Measurements from ENCODE around the gene LMO1. TPM values are rescaled to one million over a fixed set of nuclear protein-coding genes. Genes with fewer than 3 reads are reported as not detected.

LMO1 gene
- total and polyA plus RNA-seq, 10 of the 15 experiments (the other 5 are each of a cell fraction or from before 2014, with no cell fraction given) = not detected

- TF ChIP-seq, protein P1, sequence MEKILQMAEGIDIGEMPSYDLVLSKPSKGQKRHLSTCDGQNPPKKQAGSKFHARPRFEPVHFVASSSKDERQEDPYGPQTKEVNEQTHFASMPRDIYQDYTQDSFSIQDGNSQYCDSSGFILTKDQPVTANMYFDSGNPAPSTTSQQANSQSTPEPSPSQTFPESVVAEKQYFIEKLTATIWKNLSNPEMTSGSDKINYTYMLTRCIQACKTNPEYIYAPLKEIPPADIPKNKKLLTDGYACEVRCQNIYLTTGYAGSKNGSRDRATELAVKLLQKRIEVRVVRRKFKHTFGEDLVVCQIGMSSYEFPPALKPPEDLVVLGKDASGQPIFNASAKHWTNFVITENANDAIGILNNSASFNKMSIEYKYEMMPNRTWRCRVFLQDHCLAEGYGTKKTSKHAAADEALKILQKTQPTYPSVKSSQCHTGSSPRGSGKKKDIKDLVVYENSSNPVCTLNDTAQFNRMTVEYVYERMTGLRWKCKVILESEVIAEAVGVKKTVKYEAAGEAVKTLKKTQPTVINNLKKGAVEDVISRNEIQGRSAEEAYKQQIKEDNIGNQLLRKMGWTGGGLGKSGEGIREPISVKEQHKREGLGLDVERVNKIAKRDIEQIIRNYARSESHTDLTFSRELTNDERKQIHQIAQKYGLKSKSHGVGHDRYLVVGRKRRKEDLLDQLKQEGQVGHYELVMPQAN (conservative IDR thresholded peaks at IDR 0.05) = no peak
- TF ChIP-seq CREM (IDR thresholded peaks at IDR 0.05; ENCODE audit: low read depth) (no peak), WRNIP1 (IDR thresholded peaks at IDR 0.05; ENCODE audit: borderline replicate concordance, low read depth, low read length) (no peak), SMAD5 (IDR thresholded peaks at IDR 0.05; ENCODE audit: low read depth) (no peak), BCL11A (IDR thresholded peaks at IDR 0.05; ENCODE audit: low read depth, low read length) (no peak), CBFB (IDR thresholded peaks at IDR 0.05; ENCODE audit: low read depth) (no peak), SREBF2 (IDR thresholded peaks at IDR 0.05; ENCODE audit: low read length) (no peak), RBBP5 (conservative IDR thresholded peaks at IDR 0.05) (no peak)
These were observed 25.3 kb upstream of the LMO1 start (continued) for GRCh38 chr11:8288824-8289491.

DNA sequence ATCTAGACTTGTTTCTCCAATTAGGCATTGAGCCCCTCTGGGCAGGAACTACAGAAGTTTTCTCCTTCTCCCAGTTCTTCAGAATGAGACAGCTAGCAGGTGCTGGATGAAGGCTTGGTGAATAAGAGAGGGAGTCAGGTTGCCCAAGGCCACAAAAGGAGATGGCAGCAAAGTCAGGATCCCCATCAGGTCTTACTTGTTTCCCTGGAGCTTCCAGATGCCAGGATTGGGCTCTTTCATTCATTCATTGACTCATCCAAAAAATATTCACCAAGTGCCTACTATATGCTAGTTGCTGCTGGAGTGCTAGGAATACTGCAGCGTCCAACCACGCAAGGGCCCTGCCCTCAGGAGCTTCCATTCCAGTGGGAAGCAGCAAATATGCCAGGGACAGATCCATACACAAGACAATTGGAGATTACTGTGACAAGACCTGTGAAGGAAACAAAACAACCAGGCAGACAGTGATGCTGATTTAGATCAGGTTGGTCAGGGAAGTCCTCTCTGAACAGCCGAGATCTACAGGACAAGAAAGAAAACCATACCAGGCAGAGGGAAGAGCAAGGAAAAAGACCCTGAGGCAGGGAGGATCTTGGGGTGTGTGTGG, 24.6 kb upstream of the LMO1 start:
- no peak overlapping the region for H3K9ac ChIP-seq (ENCODE audit: control insufficient read depth, insufficient read depth, low read length)
- no peak overlapping the region for H3K4me3 ChIP-seq
- intact Hi-C loops (cut with micrococcal nuclease; ENCODE audit: unreplicated experiment) = no loop called here
- no peaks in the 10 kb centered on the region for H3K4me1 ChIP-seq (ENCODE audit: control insufficient read depth, insufficient read depth, low read length)
- RAD21 ChIA-PET (ENCODE audit: unreplicated experiment) = interaction anchor here (1.4 kb wide), 1 partner anchor 279 kb away, joined by 3 read pairs; no protein-coding TSS in a partner anchor
- H2AFZ ChIP-seq (ENCODE audit: control insufficient read depth, low read depth, low read length) = no peak overlapping the region
- no peak overlapping the region for H3K27ac ChIP-seq (ENCODE audit: control insufficient read depth, insufficient read depth)
- DNase-seq (ENCODE audit: low read depth, low spot score) (no peak), FAIRE-seq (peak; percentile 31), ATAC-seq (no peak)
- SMC1A ChIA-PET (ENCODE audit: uncharacterized antibody, unreplicated experiment) = interaction anchor here (0.8 to 1.1 kb wide), 2 partner anchors 10 to 253 kb away, joined by 3 read pairs; no protein-coding TSS in a partner anchor
- H4K20me1 ChIP-seq (ENCODE audit: control insufficient read depth, insufficient read depth) = no peaks in the 10 kb centered on the region; the same call in 1 of the 2 replicates
- H3K27me3 ChIP-seq (replicated peaks in 1 of 2; ENCODE audit: control insufficient read depth in 2 of 2, insufficient read depth in 2 of 2, low read length in 1 of 2) = peaks cover 0 to 1% of the 10 kb centered on the region in 2 experiments; a peak in 2 of 4 replicates
- POLR2A ChIA-PET = no interaction called here
- H3K4me2 ChIP-seq (ENCODE audit: control insufficient read depth, insufficient read depth) = no peak overlapping the region
- CTCF ChIA-PET = no interaction called here
- no peaks in the 10 kb centered on the region for H3K9me3 ChIP-seq (replicated peaks; ENCODE audit: control insufficient read depth, insufficient read depth, low read length)
- H3K79me2 ChIP-seq (ENCODE audit: control insufficient read depth, insufficient read depth, low read length) = no peaks in the 10 kb centered on the region
- no peaks in the 10 kb centered on the region for H3K36me3 ChIP-seq (ENCODE audit: control insufficient read depth in 2 of 2, insufficient read depth in 2 of 2, low read length in 1 of 2)
- BruUV-seq (replicated peaks) = no TSS peak
- in situ Hi-C loops (cut with MboI) = no loop called here
- WGBS (ENCODE audit: insufficient coverage, insufficient replicate concordance, low lambda C conversion rate, missing lambda C conversion rate) = 3% methylated on average over 3 of the region's 3 CpGs
- TF ChIP-seq PAX5 (IDR thresholded peaks at IDR 0.05; ENCODE audit: borderline replicate concordance, low read depth, low read length) = no peak
- no peak for TF ChIP-seq RAD21 (IDR thresholded peaks at IDR 0.05; ENCODE audit: insufficient read depth, low read depth, low read length)
- no peak for TF ChIP-seq PAX8 (IDR thresholded peaks at IDR 0.05)
- no peak for TF ChIP-seq BMI1 (IDR thresholded peaks at IDR 0.05; ENCODE audit: borderline replicate concordance)
- TF ChIP-seq, protein P2, sequence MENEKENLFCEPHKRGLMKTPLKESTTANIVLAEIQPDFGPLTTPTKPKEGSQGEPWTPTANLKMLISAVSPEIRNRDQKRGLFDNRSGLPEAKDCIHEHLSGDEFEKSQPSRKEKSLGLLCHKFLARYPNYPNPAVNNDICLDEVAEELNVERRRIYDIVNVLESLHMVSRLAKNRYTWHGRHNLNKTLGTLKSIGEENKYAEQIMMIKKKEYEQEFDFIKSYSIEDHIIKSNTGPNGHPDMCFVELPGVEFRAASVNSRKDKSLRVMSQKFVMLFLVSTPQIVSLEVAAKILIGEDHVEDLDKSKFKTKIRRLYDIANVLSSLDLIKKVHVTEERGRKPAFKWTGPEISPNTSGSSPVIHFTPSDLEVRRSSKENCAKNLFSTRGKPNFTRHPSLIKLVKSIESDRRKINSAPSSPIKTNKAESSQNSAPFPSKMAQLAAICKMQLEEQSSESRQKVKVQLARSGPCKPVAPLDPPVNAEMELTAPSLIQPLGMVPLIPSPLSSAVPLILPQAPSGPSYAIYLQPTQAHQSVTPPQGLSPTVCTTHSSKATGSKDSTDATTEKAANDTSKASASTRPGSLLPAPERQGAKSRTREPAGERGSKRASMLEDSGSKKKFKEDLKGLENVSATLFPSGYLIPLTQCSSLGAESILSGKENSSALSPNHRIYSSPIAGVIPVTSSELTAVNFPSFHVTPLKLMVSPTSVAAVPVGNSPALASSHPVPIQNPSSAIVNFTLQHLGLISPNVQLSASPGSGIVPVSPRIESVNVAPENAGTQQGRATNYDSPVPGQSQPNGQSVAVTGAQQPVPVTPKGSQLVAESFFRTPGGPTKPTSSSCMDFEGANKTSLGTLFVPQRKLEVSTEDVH (IDR thresholded peaks at IDR 0.05; ENCODE audit: low read depth, partially characterized antibody) = no peak
- no peak for TF ChIP-seq NFIC (IDR thresholded peaks at IDR 0.05; ENCODE audit: low read depth, low read length)
- no peak for TF ChIP-seq TCF3 (IDR thresholded peaks at IDR 0.05; ENCODE audit: borderline replicate concordance, insufficient read depth, low read depth, low read length)
- TF ChIP-seq NBN (IDR thresholded peaks at IDR 0.05) = no peak
- TF ChIP-seq USF1 (IDR thresholded peaks at IDR 0.05; ENCODE audit: borderline replicate concordance, extremely low read length, insufficient read depth, low read depth, low read length) = no peak

Data from GM12878 (cell line).